Stimulated activated CD8-positive, alpha-beta memory T cell treated with anti-CD3 and anti-CD28 coated beads, Interleukin-2, amount 100 ng/mL, for 48 hours (primary cell): ENCODE results near the gene ENOX1.
"Not testable (repeated sequence)": the region's sequence is repeated elsewhere in the genome, so short reads cannot be mapped to it uniquely, and the experiment has no call there.

Experiments used
- DNase-seq, 2 donors: peaks; one replicate each; pipeline ENCODE4 v3.0.0-alpha.2; 2020; ENCODE audit warnings: low read depth in 2 of 2

ENOX1 gene

DNA sequence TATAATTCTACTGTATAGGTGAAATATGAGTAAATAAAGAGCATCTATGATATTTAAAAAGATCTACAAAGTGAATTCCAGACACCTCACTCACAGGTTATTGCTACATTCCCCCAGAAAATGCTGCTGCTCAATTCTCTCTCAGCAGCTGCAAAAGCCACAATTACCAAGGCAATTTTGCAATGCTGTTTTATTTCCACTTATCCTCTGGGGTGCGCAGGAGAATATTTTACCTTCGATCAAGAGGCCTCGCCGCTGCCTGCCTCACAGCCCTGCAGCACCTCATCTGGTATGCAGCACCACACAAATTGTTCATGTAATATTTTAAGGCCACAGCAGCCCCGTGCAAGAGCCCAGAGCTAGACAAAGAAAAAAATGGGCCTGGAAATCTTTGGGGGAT lies 430.2 kb downstream of the ENOX1 start:
- DNase-seq, result no peak

DNA sequence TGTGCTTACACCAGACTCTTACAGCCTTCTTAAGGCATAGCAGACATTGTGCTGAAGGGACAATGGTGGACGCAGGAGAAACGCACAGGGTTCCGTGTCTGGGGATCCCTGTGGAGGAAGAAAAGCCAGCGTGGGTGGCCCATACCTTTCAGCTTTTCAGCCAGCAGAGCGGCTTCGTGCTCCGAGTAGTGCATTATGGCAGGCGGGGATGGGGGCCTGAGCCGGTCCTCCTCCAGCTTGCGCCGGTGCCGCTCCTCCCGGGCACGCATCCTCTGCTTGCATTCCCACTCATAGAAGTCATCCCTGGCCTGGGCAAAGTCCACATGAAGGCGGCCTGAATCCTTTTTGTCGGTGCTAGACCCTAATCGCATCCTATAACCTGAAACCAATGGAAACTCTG lies 431.0 kb downstream of the ENOX1 start:
- DNase-seq, result no peak

DNA sequence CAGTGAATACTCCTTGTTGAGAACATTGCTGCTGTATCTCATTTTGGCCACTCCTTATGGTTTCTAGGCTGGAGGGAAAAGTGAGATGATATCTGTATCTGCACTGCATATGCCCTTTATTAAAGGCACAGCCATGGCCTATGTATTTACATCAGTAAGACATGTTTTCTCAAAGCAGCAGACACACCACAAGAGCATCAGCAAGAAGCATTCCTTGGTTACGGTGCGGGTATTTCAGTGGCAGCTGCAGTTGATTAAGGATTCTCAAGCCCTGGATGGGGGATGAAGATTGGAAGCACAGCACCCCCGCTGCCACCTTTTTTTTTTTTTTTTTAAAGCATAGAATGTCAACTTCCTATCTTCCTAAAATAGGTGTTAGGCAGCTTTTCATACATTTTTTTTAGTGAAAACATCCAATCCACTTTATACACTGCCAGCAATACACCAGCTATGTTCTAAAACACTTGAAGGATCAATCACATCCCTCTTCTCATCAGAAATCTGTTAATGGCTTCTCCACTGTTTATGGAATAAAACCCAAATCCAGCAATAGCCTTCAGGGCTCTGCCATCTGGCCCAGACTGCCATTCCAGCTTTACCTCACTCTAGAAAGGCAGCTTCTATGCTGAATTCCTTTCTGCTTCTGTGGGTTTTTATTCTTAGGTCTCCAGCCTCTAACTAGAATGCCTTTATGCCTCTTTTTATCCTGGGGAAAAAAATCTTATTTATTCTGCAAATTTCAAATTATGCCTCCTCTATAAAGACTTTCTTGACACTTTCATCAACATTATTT lies 432.4 kb downstream of the ENOX1 start:
- DNase-seq, result no peak

DNA sequence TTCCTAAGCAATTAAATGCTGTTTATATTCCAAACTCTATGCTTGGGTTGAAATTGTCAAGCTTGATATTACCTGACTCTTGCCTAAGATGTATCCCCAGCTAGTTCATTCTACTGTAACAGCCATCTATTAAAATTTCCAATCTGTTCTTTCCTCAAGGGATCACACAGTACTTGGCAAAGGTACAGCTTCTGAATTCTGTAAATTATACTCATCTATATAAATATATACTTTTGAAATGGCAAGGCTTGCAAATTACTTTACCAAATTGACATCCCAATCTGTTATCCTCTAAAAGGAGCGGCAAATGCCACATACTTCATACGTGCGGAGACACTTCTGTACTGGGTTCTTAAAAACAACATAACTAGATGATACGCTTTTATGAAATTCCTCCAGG lies 433.1 kb downstream of the ENOX1 start:
- DNase-seq, result no peak

DNA sequence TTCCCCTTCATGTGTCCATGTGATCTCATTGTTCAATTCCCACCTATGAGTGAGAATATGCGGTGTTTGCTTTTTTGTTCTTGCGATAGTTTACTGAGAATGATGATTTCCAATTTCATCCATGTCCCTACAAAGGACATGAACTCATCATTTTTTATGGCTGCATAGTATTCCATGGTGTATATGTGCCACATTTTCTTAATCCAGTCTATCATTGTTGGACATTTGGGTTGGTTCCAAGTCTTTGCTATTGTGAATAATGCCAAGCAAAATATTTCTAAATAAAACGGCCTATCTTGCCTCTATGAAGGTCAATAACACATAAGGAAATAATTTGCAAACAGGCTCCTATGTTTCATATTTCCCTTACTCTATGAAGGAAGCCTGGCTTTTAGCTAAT lies 435.2 kb downstream of the ENOX1 start:
- DNase-seq, result not testable (repeated sequence)

DNA sequence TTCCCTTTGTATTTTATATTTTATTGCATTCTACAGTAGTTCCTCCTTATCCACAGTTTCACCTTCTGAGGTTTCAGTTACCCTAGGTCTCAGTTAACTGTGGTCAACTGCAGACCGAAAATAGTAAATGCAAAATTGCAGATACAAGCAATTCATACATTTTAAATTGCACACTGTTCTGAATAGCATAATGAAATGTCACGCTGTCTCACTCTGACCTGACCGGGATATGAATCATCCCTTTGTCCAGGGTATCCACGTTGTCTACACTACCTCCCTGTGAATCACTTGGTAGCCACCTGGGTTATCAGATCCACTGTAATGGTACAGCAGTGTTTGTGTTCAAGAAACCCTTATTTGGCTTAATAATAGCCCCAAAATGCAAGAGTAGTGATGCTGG lies 438.4 kb downstream of the ENOX1 start:
- no peak for DNase-seq

DNA sequence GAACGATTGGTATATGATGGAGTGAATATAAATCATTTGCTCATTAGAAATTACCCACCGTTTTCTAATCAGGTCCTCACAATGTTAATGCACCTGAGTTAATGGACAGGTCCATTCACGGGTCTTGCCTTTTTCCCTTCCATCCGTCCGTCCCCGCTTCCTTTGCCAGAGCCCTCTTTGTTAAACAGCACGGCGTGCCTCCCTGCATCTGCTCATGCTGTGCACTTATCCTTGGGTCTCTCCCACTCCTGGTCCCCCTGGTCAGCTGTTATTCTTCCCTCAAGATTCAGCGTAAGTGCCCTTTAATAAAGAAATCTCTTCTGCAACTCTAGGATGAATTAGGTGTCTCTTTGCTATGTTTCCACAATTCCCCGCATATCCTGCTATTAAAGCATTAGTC lies 438.9 kb downstream of the ENOX1 start:
- no peak for DNase-seq

DNA sequence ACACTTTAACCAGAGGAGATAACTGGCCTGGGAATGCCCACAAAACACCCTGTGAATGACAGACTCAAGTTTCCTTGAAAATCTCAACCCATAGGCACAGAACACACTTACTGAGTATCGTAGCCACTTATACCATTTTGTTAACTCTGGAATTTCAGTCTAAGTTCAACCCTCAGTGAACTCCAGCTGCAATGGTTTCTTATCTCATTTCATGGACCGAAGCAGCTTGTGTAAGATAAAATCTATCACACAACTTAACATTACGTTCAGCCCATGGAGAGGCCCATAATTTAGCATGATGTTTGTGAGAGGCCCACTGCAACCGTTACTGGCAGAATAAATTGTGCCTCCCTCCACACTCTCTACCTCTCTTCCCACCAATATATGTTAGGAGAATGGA lies 440.3 kb downstream of the ENOX1 start:
- no peak for DNase-seq

DNA sequence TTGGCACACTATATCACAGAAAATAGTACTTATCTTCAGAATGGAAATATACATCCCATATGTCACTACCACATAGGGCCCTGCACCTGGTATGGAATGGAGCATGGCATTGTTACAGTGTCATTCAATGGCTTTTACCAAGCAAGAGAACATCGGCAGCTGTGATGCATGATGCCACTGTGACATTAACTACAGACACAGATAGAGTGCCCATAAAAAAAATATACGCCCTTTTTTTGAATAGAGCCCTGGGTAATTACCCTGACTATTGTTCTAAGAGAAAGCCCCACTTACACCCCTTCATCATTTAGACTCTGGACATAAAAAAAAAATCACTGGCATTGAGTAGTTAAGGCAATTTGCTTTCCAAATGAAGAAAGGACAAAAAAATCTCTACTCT lies 443.1 kb downstream of the ENOX1 start:
- no peak for DNase-seq

DNA sequence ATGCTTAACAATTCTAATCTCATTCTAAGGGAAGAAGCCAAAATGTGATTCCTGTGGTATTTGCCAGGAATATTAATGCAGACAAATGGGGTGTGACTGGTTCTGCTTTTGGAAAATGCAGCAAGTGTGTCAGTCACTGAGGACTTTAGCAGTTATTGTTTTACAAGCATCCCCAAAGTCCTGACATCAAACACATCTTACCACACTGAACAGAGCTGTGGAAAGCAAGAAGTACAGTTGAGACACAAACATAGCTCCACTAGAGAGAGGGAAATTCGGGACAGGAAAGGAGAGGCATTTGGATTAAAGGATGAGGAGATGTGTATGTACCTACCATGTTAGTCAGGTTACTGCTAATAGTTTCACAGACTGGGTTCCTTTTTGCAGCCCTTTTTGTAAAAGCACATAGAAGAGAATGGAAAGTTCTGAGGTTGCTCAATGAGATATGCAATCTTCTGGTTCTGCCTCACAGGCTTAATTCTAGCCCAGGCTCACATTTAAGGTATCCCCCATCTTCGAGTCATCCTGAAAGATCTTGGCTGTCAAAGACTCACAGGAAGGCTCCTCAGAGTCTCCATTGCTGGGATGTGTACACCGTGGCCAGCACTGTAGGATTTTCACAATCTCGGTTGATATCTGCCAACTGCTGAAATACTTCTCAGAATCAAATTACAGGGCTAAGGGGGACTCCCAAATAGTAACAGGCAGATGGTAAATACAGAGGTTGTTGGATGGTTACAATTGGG lies 446.8 kb downstream of the ENOX1 start:
- no peak for DNase-seq

DNA sequence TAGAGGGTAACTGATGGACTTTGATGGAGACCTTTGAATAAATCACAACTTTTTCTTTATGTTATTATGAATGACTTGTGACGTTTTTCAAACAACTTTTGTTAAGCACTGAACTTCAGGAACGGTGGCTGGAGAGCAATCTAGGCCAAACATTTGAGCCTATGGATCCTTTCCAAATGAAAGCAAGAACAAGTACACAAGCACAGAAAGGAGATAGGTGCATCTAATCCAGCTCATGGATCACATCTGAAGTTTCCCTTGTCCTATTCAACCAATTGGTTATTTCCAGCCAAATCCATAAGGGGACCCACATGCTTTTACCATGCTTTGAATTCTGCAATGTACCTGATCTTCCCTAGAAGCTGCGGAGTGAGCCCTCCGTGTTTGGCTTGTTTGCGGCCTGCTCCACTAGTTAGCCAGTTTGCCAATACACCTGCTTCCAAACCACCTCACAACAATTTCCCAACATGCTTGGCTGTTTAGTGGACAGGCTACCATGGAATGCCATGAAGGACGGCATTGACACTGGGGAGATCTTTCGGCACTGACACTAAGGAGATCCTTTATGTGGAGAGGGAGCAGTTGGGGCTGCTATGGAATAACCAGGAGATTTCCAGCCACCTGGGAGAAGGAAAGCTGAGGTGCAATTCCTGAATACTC lies 447.5 kb downstream of the ENOX1 start:
- DNase-seq, result no peak

DNA sequence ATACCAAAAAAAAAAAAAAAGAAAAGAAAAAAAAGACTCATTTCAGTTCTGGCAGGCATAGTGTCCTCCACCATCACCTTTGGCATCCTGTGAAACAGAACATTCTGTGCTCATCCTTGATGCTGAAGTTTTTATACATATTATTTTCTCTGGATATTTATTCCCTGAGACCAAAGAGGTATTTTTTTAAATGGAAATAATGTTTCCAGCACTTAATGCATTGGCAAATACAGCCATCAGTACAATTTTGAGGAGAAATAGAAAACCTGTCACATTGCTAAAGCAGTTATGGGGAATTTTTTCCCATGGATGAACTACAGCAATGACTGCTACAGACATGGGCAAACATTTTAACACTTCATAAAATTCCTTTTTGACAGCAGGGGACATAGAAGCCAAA lies 451.0 kb downstream of the ENOX1 start:
- DNase-seq, result no peak

DNA sequence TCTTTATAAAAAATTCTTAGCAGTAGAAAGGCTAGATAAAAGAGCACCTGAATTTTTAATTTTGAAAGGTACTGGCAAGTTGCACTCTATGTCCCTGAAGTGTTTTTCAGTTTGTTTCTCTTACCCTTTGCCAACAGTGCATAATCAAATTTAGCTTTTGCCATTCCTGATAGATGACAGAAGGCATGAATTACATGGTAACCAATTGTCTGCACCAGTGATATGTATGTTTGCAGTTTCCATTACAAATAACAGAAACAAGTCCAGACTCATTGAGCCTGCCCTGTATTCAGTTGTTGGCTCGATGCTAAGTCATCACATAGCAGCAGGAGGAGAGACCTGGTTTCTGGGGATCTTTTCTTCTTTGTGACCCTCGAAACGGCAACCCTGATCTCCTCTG lies 453.6 kb downstream of the ENOX1 start:
- no peak for DNase-seq

DNA sequence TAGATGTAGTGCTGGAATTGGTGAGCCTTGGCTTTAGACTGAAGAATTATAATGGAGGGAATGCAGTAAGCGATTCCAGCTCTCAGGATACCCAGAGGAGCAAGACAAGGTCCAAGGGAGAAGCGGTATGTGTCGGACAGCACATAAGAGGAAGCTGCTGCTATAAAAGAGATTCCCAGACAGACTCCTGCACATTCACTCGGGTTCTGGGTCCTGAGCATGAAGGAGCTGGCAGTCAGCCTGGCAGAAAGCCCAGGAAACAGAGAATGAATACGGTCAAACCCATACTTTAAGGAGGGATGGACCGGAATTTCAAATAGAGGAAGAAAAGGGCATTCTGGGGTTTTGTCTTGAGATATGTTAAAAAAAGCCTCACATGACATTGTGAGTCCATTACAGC lies 455.1 kb downstream of the ENOX1 start:
- DNase-seq, result no peak

DNA sequence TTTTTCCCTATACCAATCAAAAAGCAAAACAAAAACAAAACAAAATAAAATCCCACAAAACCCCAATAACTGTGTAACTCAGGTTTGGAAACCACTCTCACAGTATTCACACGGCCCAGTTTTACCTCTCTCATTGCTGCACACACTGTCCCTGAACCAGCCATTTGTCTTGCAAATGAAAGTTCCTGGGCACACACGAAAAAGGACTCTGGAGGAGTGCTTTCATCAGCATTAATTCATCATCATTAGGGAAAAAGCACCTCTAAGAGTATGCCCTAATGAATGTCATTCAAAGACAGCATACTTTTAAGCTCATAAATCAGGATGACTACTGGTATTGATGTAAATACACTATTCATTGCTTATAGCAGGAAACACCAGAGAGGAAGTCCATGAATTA lies 457.1 kb downstream of the ENOX1 start:
- no peak for DNase-seq

DNA sequence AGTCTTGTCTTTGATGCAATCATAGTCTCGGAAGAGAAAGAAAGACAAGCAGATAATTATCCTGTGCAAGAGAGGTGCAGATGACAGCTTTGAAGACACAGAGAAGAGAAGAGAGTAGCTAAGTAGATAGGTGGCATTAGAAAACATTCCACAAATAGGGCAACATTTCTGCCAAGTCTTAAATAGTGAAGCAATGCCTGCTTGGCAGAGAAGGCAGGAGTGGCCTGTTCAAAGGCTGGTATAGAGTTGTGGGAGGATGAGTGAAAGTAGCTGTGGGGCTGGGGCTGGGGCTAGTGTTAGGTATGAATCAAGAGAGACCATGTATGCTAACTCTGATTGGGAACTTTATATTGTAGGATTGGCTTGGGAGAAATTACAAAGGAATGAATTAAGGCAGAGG lies 457.9 kb downstream of the ENOX1 start:
- DNase-seq, result no peak

DNA sequence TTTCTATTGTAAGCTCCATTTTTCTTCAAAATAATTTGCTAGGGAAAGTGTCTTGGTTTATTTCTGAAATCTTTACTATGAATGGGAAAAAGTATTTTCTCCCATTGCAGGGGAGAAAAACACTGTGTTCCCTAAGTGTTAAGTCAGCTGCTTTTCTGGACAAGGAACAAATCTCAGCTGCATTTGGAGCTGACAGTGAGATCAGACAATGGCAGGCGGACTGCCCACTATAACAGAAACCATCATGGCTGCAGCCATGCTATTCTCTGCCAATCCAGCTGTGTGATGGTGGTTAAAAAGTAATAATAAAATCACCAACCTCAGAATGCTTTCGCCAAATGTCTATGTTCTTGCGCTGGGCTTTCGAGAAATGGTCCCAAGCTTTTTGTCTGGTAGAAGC lies 460.7 kb downstream of the ENOX1 start:
- DNase-seq, result no peak

DNA sequence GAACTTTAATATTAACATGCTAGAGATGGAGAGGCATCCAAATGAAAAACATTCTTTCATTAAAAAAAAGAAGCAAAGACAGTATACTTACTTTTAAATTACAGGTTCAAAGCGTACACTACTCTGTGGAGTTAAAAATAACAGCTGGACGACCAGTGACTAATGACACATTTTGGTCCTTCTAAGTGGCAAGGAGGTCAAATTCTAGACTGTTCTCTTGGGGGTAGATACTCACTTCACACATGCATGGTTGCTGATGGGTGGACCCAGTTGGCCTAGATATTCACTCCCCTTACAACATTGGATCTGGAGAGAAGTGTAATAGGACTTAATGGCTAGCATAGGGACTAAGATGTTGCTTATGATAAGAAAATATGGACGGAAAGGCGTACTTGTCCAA lies 461.1 kb downstream of the ENOX1 start:
- no peak for DNase-seq

DNA sequence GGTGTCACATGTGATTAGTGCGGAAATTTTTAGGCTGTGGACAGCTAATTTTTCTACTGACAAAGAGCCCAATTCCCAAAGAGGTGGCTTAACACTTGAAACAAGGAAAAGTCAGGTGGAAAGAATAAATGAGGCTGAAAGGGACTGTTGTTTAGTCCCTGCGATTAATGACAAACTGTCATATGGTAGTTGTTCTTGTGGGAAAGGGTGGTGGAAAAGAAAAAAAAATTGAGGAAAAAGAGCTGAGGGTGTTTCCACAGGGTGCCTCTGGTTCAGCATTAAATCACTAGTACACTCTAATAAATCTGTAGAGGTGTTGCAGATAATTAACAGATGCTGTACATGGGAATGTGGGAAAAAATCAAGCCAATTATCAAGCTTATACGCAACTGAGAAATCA lies 462.6 kb downstream of the ENOX1 start:
- DNase-seq, result no peak

DNA sequence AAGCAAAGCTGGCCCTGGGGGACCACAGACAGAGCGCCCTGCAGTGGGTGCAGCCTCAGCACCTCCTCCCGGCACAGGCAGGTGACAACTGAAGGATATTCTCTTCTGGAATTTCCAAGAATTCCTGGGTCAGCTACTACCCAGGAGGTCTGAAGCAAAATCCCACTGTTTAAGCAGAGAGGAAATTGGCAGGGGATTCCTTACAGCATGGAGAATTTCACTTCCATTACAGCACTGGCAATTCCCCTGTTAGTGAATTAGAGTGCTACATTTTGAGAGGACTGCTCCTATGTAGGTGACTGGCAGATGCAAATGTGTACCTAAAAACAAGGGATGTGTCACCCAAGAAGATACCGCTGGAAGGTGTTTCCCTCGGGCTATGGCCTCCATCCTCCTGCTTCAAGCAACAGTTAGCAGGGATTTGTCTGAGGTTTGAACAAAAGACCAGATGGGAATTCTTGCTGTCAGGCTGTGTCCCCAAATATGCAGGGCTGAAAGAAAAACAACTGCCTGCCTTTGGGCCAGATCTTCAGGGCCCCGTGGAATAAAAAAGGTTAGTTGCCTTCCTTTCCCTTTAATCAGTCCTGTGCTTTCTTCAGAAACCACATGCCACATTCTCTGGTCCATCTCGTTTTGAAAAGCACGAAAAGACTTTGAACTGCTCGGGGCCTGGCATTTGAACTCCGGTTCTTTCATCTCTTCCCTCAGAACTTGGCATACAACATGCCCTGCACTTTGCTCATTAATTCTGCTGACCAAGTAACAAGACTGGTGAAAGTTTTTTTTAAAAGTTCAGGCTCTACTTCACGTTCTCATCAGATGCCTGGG lies 466.9 kb downstream of the ENOX1 start:
- DNase-seq, result no peak

DNA sequence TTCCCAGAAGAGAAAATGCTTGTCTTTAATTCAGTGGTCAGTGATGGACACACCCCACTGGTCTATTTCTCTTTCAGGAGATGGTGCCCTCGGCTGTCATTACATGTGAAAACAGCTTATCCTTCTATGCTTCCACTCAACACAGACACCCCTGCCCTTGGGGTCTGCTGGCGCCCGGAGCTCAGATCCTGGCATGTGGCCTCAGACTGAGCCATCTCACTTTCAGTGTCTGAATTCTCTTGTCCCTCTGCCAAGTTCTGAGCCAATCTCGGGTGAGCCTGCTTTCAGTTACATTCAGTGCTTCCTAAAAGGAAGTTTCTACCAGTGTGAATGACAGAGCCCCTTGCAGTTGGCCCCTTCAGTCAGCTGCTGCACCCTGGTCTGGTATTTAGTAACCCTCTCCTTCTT lies 469.8 kb downstream of the ENOX1 start:
- no peak for DNase-seq

DNA sequence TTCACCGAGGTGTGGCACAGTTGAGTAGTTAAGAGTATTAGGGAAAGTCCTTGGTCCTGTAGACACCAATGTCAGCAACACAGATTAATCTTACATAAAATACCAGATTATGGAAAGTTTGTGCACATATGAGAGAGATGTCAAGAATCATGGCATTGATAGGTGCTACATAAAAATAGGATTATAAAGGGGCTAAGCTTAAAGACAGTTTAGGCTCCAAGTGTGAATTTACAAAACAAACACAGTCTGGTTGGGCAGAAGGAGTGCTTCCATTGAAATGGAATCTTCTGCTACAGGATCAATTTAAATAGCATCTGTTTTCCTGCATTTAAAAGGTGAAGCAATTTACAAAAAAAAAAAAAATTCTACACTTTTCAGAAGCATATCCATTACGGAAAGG lies 470.5 kb downstream of the ENOX1 start:
- DNase-seq, result no peak
